OCI-LY7 (cell line): Measurements from ENCODE around the gene VPS39.

Source experiments
- CTCF ChIP-seq: fragments of 200-600 bp; sonication (generic); conservative IDR thresholded peaks from 2 replicates; pipeline ENCODE4 v1.5.1; 2014; ENCODE audit warnings: mild to moderate bottlenecking, antibody characterized with exemption, low read length, moderate library complexity, mixed read lengths
- EZH2phosphoT487 ChIP-seq: fragments of 200-600 bp; sonication (generic); IDR thresholded peaks from 2 replicates; pipeline ENCODE4 v1.6.1; 2018; ENCODE audit warnings: low read depth, borderline replicate concordance, mild to moderate bottlenecking, mixed run types, antibody characterized with exemption, low read length, moderate library complexity, mixed read lengths

GRCh38 chr15:42139596-42139995, 68.5 kb downstream of the VPS39 start:
- no peak for TF ChIP-seq CTCF
- TF ChIP-seq EZH2phosphoT487: no peak
